Endometrium (tissue), 2 donors: ENCODE results near the gene TCF25.

Experiments
- FAIRE-seq: peaks from 2 replicates; lab custom pipeline; 2012; peaks lifted over from hg19 to GRCh38; lab: Jason Lieb, UNC
- donor health status: control.
- donor health status: control.

Gene TCF25

DNA sequence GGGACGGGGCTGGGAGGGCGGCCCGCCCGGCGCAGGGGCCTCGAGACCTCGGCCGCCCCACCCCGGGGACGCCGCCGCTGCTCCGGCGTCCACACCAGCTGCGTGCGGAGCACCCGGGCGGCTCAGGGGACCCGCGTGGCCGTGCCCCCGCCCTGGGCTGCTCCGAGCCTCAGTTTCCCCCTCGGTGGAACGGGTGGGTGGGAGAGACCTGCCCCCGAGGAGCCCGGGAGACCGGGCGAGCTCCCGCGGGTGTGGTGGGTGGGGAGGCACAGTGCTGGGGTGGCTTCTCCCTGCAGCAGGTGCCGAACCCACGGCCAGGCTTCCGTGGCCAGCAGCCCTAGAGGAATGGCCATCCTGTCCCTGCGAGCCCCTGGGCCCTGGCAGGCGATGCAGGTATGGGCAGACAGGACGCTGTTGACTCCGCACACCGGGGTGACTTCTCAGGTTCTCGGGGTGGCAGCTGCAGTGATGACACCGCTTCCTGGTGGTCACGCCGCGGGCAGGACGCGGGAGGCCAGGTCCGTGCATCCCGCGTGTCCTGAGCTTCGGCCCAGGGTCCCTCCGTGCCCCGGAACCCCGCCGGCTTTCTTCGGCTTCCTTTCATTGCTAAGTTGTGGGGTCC is 75.8 kb downstream of the TCF25 start:
- FAIRE-seq: no peak

GRCh38 chr16:89949756-89950155 is 76.4 kb downstream of the TCF25 start:
- no peak for FAIRE-seq

- no peak for FAIRE-seq
These were observed 78.1 kb downstream of the TCF25 start for GRCh38 chr16:89951509-89951908.

DNA sequence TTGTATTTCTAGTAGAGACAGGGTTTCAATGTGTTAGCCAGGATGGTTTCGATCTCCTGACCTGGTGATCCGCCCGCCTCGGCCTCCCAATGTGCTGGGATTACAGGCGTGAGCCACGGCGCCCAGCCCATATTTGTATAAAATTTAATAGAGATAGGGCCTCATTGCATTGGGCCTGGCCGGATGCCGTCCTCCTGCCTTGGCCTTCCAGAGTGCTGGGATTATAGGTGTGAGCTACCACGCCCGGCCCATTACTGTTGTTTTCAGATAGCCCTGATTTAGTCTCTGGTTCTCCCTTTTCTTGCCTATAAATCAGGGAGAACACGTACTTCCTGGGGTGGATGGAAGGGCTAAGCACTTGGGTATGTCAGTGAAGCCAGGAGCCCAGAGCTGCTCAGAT is 78.7 kb downstream of the TCF25 start:
- no peak for FAIRE-seq

- no peak for FAIRE-seq
These were observed 79.2 kb downstream of the TCF25 start for GRCh38 chr16:89952551-89952950.

DNA sequence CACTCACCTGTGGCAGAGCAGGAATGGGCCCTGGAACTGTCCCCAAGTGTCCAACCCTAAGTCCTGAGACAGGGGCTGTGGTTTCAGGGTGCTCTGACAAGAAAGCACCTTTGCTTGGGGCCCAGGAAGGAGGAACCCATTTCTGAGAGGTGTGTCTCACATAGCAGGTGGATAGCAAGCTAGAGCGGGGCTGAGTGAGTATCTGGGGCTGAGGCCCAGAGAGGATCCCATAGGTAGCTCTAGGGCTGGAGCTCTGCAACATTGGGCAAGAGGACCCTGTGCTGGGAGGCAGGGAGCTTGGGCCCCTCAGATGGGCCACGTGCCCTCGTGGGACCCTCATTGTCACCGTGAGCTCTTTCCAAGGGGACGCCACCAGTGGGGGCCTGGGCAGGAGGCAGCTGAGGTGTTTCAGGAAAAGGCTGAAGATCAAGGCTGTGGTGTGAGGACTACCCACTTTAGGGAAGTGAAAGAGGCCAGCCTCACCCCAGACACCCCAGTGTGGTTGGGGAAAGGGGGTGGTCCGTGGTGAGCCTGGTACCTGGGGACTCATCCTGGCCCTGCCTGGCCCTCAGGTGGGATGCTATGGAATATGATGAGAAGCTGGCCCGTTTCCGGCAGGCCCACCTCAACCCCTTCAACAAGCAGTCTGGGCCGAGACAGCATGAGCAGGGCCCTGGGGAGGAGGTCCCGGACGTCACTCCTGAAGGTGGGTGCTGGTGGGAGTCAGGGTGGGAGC is 80.4 kb downstream of the TCF25 start:
- FAIRE-seq: no peak

GRCh38 chr16:89954462-89954861 is 81.1 kb downstream of the TCF25 start:
- no peak for FAIRE-seq

- no peak for FAIRE-seq
These were observed 81.8 kb downstream of the TCF25 start for GRCh38 chr16:89955001-89955685.

DNA sequence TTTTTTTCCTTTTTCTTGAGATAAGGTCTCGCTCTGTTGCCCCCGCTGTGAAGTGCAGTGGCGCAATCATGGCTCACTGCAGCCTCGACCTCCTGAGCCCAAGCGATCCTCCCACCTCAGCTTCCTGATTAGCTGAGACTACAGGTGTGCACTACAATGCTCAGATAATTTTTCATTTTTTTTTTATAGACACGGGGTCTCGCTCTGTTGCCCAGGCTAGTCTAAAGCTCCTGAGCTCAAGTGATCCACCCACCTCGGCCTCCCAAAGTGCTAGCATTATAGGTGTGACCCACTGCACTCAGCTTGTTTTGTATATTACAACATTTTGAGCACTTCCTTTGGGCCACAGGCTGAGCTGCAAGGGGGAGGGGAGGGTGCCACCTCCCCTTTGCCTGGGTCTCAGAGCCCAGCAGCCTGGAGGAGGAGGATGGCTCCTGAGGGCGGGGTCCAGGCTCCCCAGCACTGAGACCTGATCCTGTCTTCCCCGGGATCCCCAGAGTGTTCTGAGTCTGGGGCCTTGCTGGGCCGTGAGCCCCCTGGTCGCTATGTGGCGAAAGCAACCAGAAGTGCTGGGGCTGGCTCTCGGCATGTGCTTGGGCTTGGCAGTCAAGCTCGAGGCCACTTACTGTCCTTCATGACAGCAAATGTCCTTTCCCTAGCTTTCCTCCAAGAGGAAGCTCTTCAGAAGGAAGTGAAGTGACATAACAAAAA is 83.3 kb downstream of the TCF25 start:
- no peak for FAIRE-seq

GRCh38 chr16:89957216-89957785 is 83.9 kb downstream of the TCF25 start:
- FAIRE-seq: no peak

- FAIRE-seq: no peak
These were observed 84.7 kb downstream of the TCF25 start for GRCh38 chr16:89958068-89958467.

DNA sequence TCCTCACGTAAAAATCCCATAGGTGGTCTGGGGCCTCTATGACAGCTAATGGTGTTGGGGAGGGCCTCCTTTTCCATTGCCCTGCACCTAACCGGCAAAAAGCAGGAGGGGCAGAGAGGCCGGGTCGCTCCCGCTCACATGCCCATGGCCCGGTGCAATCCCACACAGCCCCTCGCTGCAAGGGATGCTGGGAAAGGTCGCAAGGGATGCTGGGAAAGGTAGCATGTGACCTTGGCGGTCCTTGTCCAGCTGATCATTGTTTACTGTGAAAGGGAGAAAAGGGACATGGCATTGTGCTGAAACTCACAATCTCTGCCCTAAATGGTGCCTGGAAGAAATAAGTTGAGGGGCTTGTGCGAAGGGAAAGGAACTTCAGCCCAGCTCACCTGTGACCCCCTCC is 85.2 kb downstream of the TCF25 start:
- no peak for FAIRE-seq

- FAIRE-seq: no peak
These were observed 87.6 kb downstream of the TCF25 start for GRCh38 chr16:89960966-89961365.
